Activated CD4-positive, alpha-beta T cell treated with anti-CD3 and anti-CD28 coated beads for 48 hours (primary cell): Measurements from ENCODE around the gene CFTR.
"Not testable (repeated sequence)": the region's sequence is repeated elsewhere in the genome, so short reads cannot be mapped to it uniquely, and the experiment has no call there.

Experiments used
- DNase-seq: peaks from one replicate; pipeline ENCODE4 v3.0.0-alpha.2; 2020

Gene CFTR

DNA sequence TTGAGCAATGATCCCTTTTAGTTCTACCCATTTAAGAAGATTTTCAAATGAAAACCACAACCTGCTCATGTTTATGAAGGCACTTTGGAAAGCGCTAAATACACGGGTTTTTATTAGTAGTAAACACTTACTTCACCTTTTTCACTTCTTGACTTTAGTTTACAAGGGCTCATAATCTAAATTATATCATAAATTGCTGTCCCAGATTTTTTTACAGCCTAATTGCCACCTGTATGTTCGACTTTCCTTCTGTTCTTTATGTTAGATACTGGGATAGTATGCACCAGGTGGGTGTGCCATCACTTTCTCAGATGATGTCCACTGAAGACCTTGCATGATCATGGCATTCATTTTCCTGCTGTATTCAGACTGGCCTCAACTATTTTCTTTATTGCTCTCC, 22.5 kb downstream of the CFTR start:
- no peak for DNase-seq

GRCh38 chr7:117505238-117505637, 25.4 kb downstream of the CFTR start:
- DNase-seq: no peak

- no peak for DNase-seq
Measured at GRCh38 chr7:117508676-117509075, 28.9 kb downstream of the CFTR start.

DNA sequence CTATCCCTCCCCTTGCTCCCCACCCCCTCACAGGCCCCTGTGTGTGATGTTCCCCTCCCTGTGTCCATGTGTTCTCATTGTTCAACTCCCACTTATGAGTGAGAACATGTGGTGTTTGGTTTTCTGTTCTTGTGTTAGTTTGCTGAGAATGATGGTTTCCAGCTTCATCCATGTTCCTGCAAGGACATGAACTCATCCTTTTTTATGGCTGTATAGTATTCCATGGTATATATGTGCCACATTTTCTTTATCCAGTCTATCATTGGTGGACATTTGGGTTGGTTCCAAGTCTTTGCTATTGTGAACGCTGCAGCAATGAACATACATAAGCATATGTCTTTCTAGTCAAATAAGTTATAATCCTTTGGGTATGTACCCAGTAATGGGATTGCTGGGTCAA, 37.4 kb downstream of the CFTR start:
- DNase-seq: not testable (repeated sequence)

DNA sequence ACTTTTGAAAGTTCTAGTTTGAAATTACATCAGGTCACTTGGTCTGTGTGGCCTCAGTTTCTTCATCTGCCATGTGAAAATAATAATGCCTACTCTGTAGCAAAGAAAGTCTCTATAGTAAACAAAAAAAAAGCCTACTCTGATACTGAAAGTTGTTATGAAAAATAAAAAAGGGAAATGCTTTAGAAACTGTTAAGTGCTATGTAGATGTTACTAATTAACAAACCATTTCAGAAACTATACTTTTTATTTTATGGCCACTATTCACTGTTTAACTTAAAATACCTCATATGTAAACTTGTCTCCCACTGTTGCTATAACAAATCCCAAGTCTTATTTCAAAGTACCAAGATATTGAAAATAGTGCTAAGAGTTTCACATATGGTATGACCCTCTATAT, 50.6 kb downstream of the CFTR start:
- no peak for DNase-seq

- DNase-seq: no peak
Measured at GRCh38 chr7:117531595-117532244, 51.9 kb downstream of the CFTR start.

DNA sequence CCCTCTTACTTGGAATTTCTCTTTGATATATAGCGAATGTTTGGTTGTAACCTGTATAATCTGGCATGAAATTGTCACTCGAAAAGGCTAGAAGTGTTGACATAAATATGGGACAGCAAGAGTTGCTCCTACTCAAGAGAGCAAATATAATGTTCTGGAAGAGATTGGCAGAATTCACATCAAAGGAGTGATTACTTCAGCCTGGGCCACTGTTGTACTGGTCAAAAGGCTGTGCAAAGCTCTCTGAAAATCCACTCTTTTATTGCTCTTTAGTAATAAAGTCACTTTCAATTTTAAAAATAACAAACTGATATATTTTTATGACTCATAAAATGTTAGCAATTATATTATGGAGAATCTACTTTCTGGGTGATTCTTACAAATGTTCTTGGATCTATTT, 58.2 kb downstream of the CFTR start:
- no peak for DNase-seq

DNA sequence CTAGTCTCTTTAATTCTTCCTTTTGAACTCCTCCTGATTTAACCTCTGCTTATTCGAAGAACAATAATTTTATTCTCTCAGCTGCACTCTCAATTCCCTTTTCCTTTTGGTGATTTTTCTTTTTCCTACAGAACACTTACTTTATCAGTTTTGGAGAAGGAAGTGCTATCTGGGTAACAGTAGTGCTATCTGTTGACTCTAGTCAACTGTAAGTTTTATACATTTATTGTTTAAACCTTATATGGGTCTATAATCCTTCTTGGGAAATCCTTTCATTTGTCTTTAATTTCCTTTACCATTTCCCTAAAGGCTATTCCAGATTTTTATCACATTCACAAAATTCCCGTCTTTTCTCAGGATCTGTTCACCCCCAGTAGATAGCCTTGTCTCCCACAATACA, 64.2 kb downstream of the CFTR start:
- no peak for DNase-seq

DNA sequence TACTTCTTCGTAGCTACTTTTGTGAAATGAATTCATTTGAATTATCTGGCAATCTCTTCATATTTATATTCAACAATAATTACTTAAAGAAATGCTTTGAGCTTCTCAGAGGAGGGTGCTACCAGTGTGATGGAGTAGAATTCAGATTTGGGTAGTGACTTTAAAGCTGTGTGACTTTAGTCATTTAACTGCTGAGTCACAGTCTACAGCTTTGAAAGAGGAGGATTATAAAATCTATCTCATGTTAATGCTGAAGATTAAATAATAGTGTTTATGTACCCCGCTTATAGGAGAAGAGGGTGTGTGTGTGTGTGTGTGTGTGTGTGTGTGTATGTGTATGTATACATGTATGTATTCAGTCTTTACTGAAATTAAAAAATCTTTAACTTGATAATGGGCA, 68.2 kb downstream of the CFTR start:
- DNase-seq: no peak

- no peak for DNase-seq
Measured at GRCh38 chr7:117550625-117551024, 70.8 kb downstream of the CFTR start.

DNA sequence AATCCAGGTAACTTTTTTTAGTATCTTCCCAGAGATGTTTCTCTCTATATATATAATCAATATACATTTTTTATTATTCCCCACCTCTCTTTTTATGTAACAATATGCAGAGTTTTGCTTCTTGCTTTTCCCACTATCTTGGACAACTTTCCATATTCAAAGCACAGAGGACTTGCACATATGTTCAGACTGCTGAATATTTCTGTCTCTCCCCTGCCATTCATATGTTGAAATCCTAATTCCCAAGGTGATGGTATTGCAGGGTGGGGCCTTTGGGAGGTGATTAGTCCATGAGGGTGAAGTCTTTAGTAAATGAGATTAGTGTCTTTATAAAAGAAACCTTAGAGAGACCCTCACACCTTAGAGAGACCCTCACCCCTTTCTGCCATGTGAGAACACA, 72.8 kb downstream of the CFTR start:
- DNase-seq: no peak

DNA sequence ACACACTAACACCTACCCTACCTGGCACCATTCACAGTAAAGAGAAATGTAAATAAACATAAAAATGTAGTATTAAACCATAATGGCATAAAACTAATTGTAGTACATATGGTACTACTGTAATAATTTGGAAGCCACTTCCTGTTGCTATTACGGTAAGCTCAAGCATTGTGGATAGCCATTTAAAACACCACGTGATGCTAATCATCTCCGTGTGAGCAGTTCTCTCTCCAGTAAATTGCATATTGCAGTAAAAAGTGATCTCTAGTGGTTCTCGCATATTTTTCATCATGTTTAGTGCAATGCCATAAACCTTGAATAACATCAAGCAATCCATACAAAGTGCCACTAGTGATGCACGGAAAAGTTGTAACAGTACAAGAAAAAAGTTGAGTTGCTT, 75.4 kb downstream of the CFTR start:
- no peak for DNase-seq

DNA sequence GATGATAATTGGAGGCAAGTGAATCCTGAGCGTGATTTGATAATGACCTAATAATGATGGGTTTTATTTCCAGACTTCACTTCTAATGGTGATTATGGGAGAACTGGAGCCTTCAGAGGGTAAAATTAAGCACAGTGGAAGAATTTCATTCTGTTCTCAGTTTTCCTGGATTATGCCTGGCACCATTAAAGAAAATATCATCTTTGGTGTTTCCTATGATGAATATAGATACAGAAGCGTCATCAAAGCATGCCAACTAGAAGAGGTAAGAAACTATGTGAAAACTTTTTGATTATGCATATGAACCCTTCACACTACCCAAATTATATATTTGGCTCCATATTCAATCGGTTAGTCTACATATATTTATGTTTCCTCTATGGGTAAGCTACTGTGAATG, 79.6 kb downstream of the CFTR start:
- no peak for DNase-seq

DNA sequence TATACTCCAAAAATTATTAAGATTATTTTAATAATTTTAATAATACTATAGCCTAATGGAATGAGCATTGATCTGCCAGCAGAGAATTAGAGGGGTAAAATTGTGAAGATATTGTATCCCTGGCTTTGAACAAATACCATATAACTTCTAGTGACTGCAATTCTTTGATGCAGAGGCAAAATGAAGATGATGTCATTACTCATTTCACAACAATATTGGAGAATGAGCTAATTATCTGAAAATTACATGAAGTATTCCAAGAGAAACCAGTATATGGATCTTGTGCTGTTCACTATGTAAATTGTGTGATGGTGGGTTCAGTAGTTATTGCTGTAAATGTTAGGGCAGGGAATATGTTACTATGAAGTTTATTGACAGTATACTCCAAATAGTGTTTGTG, 80.2 kb downstream of the CFTR start:
- no peak for DNase-seq

DNA sequence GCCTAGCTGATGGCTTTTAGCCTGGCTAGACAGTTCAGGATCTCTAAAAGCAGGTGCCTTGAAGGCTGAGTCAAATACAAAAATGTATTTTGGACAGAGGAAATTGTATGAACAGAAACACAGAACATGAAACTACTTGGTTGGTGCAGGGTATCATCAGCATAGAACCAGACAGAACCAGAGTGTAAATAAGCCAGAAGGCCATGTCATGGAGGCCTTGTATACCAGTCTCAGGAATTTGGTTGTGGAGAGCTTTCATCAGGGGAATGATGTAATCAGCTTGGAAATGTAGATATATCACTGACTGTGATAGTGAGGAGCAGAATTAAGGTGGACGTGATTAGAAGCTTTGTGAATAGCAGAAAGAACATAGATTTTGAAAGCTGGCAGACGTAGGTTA, 82.9 kb downstream of the CFTR start:
- no peak for DNase-seq

DNA sequence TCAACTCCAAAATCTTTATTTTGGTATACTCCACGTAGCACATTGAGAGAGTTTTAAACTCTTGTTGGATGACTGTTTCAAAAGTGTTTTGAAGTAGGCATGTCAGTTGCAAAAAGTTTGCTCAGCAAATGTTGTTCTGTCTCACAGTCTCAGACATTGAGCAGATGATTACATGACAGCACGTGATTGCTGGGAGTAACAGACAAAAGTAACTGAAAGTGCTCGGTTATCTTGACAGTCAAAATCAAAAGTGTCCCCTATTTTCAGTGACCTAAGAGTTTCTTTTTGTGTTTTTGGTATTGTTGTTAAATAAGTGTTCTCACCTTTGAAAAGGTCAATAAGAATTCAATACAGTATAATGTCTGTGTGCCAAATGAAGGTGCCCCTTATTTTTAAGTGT, 84.3 kb downstream of the CFTR start:
- DNase-seq: no peak

DNA sequence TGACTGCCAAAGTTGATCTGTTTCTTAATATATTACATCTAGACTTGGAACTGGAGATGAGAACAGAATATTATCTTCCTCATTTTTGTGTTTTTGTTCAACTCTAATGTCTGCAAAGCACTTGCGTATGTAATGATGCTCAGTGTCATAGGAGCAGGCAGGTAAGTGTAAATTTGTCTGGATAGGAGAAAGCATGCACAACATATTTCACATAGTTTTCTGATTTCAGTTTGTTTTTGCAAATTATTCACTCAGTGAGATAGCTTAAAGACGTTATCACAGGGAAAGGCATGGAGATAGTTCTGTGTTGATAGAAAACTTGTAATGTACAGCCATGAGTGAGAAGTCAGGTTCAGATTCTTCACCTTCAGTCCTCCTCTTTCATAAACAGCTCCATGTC, 84.8 kb downstream of the CFTR start:
- DNase-seq: no peak

DNA sequence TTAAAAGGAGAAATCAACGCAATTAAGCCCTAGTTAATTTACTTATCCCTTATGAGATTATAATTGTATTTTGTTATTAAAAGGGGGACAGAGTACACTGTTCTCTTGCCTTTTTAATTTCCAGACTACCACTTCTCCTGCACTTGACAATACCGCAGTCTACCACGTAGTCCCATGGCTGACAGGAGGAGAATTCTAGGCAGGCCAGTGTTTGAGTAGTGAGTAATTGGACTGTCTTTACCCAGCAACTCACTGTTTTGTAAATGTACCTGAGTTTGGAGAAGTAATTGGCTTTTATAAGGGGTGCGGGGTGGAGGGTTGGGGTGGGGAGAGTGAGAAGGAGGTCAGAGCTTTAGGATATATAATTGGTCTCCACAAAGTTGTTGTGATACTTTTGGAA, 85.4 kb downstream of the CFTR start:
- DNase-seq: no peak

DNA sequence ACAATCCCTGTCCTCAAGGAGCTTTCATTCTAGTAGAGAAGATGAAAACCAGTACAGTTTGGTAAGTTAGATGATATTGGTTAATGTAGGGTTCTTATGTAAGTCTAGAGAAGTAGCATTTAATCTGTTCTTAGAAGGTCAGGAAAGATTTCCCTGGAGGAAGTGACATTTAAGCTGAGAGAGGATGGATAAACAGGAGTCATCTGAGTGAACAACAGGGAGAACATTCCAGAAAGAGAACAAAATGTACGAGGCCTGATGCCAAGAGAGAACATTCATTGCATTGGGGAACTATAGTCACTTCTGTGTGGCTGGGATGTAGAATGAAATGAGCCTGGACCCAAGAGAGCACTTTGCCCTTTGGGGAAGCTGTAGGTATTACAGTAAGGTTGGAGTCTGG, 88.0 kb downstream of the CFTR start:
- DNase-seq: no peak

DNA sequence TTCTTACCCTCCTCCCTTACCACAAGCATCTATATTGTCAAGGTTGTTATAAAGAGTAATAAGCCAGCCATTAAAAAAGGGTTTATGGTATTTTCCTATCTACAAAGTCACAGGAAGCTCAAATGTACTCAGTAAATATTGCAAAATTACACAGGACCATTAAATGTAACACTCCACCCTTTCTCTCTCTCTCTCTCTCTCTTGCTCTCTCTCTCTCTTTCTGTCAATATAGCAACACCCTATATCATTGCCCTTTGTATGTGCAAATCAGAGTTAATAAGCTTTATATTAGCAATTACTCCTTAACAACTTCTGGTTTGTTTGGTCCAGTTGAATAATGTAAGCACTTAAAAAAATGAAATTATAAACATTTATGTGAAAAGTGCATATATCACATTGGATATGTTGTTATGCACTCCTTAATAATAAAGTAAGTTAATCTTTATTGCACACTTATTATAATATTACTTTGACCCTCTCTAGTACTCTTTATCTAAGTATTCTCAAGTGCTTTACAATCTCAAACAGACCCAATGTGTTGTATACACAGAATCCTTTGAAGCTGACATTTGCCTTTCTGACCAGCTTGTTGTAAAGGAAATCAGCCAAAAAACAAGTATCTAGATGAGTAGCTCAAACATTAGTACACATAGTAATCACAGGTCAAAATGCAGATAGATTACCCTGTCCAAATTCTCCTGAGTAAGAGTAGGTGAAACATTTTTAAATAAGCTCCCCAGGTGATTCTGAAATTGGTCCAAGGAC, 93.2 kb downstream of the CFTR start:
- no peak for DNase-seq

GRCh38 chr7:117581424-117581823, 101.6 kb downstream of the CFTR start:
- no peak for DNase-seq

- DNase-seq: no peak
Measured at GRCh38 chr7:117582219-117582704, 102.4 kb downstream of the CFTR start.

- DNase-seq: no peak
Measured at GRCh38 chr7:117587931-117588330, 108.1 kb downstream of the CFTR start.

GRCh38 chr7:117588352-117588794, 108.5 kb downstream of the CFTR start:
- no peak for DNase-seq

- DNase-seq: no peak
Measured at GRCh38 chr7:117590191-117590590, 110.4 kb downstream of the CFTR start.
